ENCODE data around the gene IQSEC1. TPM values are rescaled to one million over a fixed set of nuclear protein-coding genes. Genes with fewer than 3 reads are reported as not detected.

IQSEC1 gene
- total RNA-seq, 1 donor from 2014 or later: 37.2 TPM

DNA sequence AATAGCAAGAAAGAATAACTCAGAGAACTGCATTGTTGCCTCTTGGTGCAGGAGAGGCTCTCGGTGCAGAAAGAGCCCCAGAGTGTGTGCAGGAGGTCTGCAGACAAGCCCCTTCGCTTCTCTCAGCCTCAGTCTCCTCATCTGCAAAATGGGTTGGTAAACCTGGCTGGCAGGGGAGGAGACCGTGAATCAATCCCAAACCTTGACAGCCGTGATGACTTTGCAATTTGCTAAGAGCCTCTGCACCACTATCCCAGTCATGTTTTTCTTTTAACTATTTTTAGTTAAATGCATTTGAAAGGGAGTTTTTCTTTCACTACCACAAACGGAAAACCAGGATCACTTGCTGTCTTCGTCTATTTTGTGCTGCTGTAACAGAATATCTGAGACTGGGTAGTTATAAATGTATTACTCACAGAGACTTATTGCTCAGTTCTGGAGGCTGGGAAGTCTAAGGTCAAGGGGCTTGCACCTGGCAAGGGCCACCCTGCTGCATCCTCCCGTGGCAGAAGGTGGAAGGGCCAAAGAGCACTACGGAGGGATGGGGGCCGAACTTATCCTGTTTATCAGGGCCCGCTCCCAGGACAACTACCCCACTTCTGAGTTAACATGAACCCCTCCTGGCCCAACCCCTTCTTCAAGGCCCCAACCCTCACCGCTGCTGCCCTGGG lies 14.2 kb upstream of the IQSEC1 start:
- no peak for DNase-seq (ENCODE audit: low spot score)
- Mint-ChIP-seq H3K27me3 (ENCODE audit: low read depth) (peaks cover 4% of the 10 kb centered on the region), H3K4me3 (ENCODE audit: unreplicated experiment) (no peak overlapping the region), H3K4me1 (ENCODE audit: low read depth) (peaks cover 18% of the 10 kb centered on the region), H3K27ac (ENCODE audit: unreplicated experiment) (peak overlapping the region; percentile 70), H3K9me3 (ENCODE audit: low read depth) (no peaks in the 10 kb centered on the region), H3K36me3 (ENCODE audit: low read depth) (no peaks in the 10 kb centered on the region)
- TF ChIP-seq, protein P1, sequence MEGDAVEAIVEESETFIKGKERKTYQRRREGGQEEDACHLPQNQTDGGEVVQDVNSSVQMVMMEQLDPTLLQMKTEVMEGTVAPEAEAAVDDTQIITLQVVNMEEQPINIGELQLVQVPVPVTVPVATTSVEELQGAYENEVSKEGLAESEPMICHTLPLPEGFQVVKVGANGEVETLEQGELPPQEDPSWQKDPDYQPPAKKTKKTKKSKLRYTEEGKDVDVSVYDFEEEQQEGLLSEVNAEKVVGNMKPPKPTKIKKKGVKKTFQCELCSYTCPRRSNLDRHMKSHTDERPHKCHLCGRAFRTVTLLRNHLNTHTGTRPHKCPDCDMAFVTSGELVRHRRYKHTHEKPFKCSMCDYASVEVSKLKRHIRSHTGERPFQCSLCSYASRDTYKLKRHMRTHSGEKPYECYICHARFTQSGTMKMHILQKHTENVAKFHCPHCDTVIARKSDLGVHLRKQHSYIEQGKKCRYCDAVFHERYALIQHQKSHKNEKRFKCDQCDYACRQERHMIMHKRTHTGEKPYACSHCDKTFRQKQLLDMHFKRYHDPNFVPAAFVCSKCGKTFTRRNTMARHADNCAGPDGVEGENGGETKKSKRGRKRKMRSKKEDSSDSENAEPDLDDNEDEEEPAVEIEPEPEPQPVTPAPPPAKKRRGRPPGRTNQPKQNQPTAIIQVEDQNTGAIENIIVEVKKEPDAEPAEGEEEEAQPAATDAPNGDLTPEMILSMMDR (IDR thresholded peaks at IDR 0.05): no peak

DNA sequence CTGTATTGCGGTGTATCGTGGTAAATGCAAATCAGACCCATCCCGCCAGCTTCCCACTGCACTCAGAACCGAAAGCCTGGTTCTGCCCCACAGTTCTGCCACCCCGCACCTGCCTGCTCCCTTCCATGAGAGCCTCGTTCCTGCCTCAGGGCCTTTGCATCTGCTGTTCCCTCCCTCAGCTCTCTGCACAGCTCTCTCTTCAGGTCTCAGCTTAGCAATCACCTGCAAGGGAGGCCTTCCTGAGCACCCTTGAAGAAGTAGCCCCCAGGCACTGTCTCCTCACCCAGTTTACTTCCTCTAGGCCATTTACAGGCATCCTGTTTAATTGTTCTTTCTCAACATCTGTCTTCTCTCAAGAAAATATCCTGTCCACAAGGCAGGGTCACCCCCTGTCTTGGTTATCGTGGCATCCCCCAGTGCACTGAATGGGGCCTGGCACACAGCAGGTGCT lies 13.3 kb upstream of the IQSEC1 start:
- TF ChIP-seq, protein P1 (IDR thresholded peaks at IDR 0.05): no peak
- H3K27me3 Mint-ChIP-seq (ENCODE audit: low read depth): peaks cover 3% of the 10 kb centered on the region
- no peak overlapping the region for H3K4me3 Mint-ChIP-seq (ENCODE audit: unreplicated experiment)
- no peaks in the 10 kb centered on the region for H3K36me3 Mint-ChIP-seq (ENCODE audit: low read depth)
- no peak for DNase-seq (ENCODE audit: low spot score)
- peaks cover 18% of the 10 kb centered on the region for H3K4me1 Mint-ChIP-seq (ENCODE audit: low read depth)
- no peaks in the 10 kb centered on the region for H3K9me3 Mint-ChIP-seq (ENCODE audit: low read depth)
- no peak overlapping the region for H3K27ac Mint-ChIP-seq (ENCODE audit: unreplicated experiment)

DNA sequence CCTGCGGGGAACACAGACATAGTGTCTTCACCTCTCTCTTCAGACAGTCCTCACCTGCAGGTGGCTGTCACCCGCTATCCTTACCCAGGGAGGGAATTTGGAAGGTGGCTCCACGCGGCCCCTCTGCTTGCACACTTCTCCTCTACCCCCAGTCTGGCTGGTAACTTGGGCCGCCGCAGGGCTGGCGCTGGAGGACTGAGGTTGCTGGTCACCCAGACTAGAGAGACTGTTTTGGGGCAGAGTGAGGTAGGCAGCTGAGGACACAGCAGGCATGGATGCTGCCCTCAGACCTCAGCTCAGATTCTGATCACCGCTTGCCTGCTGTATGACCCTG lies 12.6 kb upstream of the IQSEC1 start:
- Mint-ChIP-seq H3K4me1 (ENCODE audit: low read depth) (peaks cover 23% of the 10 kb centered on the region), H3K9me3 (ENCODE audit: low read depth) (no peaks in the 10 kb centered on the region), H3K27ac (ENCODE audit: unreplicated experiment) (no peak overlapping the region), H3K27me3 (ENCODE audit: low read depth) (no peaks in the 10 kb centered on the region), H3K4me3 (ENCODE audit: unreplicated experiment) (no peak overlapping the region), H3K36me3 (ENCODE audit: low read depth) (no peaks in the 10 kb centered on the region)
- DNase-seq (ENCODE audit: low spot score): no peak
- TF ChIP-seq, protein P1 (IDR thresholded peaks at IDR 0.05): no peak

DNA sequence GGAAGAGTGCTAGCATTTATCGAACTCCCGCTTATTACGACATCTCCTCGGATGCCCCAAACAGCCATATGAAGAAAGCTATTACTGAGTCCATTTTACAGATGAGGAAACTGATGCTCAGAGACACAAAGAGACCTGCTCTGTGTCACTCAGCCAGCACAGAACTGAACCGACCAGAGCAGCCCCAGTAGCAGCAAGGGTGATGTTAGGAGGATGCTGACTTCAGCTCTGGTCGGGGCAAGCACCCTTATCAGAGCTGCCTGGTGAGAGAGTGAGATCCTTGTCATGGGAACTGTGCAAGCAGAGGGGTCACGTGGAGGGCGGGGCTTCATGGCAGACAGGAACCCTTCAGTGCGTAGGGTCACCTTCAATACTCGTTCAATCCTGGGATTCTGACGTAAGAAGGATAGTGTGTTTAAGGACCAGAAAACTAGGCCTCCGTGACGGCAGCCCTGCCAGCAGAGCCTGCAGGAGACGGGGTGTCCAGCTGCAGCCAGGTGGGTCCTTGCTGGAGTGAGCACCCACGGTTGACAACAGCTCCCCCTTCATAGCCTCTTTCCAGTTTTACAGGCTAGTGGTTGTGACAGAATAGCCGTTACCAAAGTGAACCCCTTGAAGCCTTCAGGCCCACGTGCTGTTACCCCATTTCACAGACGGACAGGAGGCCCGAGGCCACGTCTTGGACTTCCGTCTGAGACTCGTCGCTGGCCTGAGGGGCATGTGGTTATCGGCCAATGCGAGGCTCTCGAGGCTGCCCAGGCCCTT lies 12.0 kb upstream of the IQSEC1 start:
- DNase-seq (ENCODE audit: low spot score): no peak
- H3K4me1 Mint-ChIP-seq (ENCODE audit: low read depth): peaks cover 28% of the 10 kb centered on the region
- no peaks in the 10 kb centered on the region for H3K36me3 Mint-ChIP-seq (ENCODE audit: low read depth)
- TF ChIP-seq, protein P1 (IDR thresholded peaks at IDR 0.05): no peak
- H3K27ac Mint-ChIP-seq (ENCODE audit: unreplicated experiment): no peak overlapping the region
- H3K27me3 Mint-ChIP-seq (ENCODE audit: low read depth): no peaks in the 10 kb centered on the region
- no peaks in the 10 kb centered on the region for H3K9me3 Mint-ChIP-seq (ENCODE audit: low read depth)
- H3K4me3 Mint-ChIP-seq (ENCODE audit: unreplicated experiment): no peak overlapping the region

DNA sequence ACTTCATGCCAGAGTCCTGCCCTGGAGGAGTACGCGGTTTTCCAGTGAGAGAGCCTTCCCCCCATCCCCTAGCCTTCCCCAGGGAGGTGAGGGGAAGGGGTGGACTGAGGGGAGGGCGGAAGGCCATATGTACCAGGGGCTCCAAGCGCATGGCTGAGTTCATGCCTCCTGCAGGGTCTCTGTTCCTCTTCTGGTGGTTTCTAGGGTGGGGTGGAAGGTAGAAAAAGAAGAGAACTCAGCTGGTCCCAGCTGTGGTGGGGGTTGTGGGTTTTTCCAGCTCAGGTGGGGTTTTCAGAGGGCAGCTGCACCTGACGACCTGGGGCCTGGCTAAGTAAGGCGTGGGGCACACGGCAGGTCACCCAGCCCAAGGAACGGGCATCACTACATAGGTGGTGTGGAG lies 10.7 kb upstream of the IQSEC1 start:
- no peaks in the 10 kb centered on the region for H3K27me3 Mint-ChIP-seq (ENCODE audit: low read depth)
- no peak overlapping the region for H3K27ac Mint-ChIP-seq (ENCODE audit: unreplicated experiment)
- peaks cover 41% of the 10 kb centered on the region for H3K4me1 Mint-ChIP-seq (ENCODE audit: low read depth)
- TF ChIP-seq, protein P1 (IDR thresholded peaks at IDR 0.05): no peak
- H3K9me3 Mint-ChIP-seq (ENCODE audit: low read depth): no peaks in the 10 kb centered on the region
- no peak overlapping the region for H3K4me3 Mint-ChIP-seq (ENCODE audit: unreplicated experiment)
- H3K36me3 Mint-ChIP-seq (ENCODE audit: low read depth): no peaks in the 10 kb centered on the region
- DNase-seq (ENCODE audit: low spot score): no peak
